ENCODE data around the gene REXO5. TPM values are rescaled to one million over a fixed set of nuclear protein-coding genes. Genes with fewer than 3 reads are reported as not detected.

The REXO5 gene
- total and polyA plus RNA-seq, 8 donors, result 4.7 to 31.7 (median 7.2) TPM

- intact Hi-C loops (cut with DNase I; ENCODE audit: low total_unique reads), result no loop called here
- H3K36me3 ChIP-seq, result peaks cover 3 to 50% (median 40%) of the 10 kb centered on the region in 4 donors
- H3K4me1 ChIP-seq, result peaks cover 0 to 12% (median 0%) of the 10 kb centered on the region in 4 donors
- peak; percentile 32 to 34 for DNase-seq
- H3K9me3 ChIP-seq, result no peaks in the 10 kb centered on the region
- no peaks in the 10 kb centered on the region for H3K27me3 ChIP-seq
- 16 to 40% (median 28%) methylated on average over 3 of the region's 3 CpGs for WGBS, 5 donors
- H3K4me3 ChIP-seq, result no peak overlapping the region
- TF ChIP-seq EP300 (IDR thresholded peaks at IDR 0.05) (no peak), POLR2A (IDR thresholded peaks at IDR 0.05) (no peak), POLR2AphosphoS5 (IDR thresholded peaks at IDR 0.05) (peak in 1 of 3 donors; percentile 35), CTCF (IDR thresholded peaks at IDR 0.05) (no peak)
- H3K27ac ChIP-seq, result no peak overlapping the region
These were observed 19.8 kb downstream of the REXO5 start for GRCh38 chr16:20826039-20826566.

- Histone ChIP-seq H3K4me3 (no peak overlapping the region), H3K27ac (no peak overlapping the region), H3K36me3 (peaks cover 0 to 47% (median 40%) of the 10 kb centered on the region in 4 donors), H3K9me3 (no peaks in the 10 kb centered on the region), H3K27me3 (no peaks in the 10 kb centered on the region), H3K4me1 (peaks cover 0 to 12% (median 0%) of the 10 kb centered on the region in 4 donors)
- intact Hi-C loops (cut with DNase I; ENCODE audit: low total_unique reads), result no loop called here
- WGBS, 5 donors, result 49 to 88% (median 64%) methylated on average over 1 of the region's 1 CpG
- TF ChIP-seq EP300 (IDR thresholded peaks at IDR 0.05), result no peak
- TF ChIP-seq POLR2A (IDR thresholded peaks at IDR 0.05), result no peak
- TF ChIP-seq POLR2AphosphoS5 (IDR thresholded peaks at IDR 0.05), result no peak
- no peak for TF ChIP-seq CTCF (IDR thresholded peaks at IDR 0.05)
- no peak for DNase-seq
These were observed 23.2 kb downstream of the REXO5 start for GRCh38 chr16:20829536-20829935.

DNA sequence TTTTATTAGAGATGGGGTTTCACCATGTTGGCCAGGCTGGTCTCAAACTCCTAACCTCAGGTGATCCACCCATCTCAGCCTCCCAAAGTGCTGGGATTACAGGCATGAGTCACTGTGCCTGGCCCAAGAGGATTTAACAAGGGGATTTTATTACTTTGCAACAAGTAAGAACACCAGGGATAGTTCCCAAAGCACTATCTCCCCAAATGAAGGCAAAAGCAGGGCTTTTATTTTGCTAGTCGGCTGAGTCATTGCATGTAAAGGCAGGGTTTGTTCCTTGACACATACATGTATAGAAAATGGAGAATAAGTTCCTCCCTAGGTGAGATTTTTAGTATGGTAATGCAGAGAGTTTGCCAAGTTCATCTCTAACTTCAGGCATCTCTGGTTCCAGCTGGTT, 24.0 kb downstream of the REXO5 start:
- Histone ChIP-seq H3K36me3 (peaks cover 3 to 49% (median 44%) of the 10 kb centered on the region in 4 donors), H3K9me3 (no peaks in the 10 kb centered on the region), H3K27me3 (no peaks in the 10 kb centered on the region), H3K4me1 (peaks cover 0 to 11% (median 0%) of the 10 kb centered on the region in 4 donors), H3K4me3 (no peak overlapping the region), H3K27ac (no peak overlapping the region)
- intact Hi-C loops (cut with DNase I; ENCODE audit: low total_unique reads), result no loop called here
- TF ChIP-seq POLR2AphosphoS5 (IDR thresholded peaks at IDR 0.05) (no peak), POLR2A (IDR thresholded peaks at IDR 0.05) (no peak), CTCF (IDR thresholded peaks at IDR 0.05) (no peak), EP300 (IDR thresholded peaks at IDR 0.05) (no peak)
- no peak for DNase-seq
- 80 to 94% (median 85%) methylated on average over 1 of the region's 1 CpG for WGBS, 5 donors

GRCh38 chr16:20833086-20833485, 26.8 kb downstream of the REXO5 start:
- WGBS, 5 donors, result 68 to 88% (median 85%) methylated on average over 2 of the region's 2 CpGs
- Histone ChIP-seq H3K36me3 (peaks cover 3 to 61% (median 52%) of the 10 kb centered on the region in 4 donors), H3K4me3 (no peak overlapping the region), H3K4me1 (no peaks in the 10 kb centered on the region), H3K27me3 (no peaks in the 10 kb centered on the region), H3K9me3 (peaks cover 0 to 4% (median 0%) of the 10 kb centered on the region in 4 donors), H3K27ac (no peak overlapping the region)
- DNase-seq, result no peak
- intact Hi-C loops (cut with DNase I; ENCODE audit: low total_unique reads), result no loop called here
- TF ChIP-seq POLR2A (IDR thresholded peaks at IDR 0.05) (no peak), CTCF (IDR thresholded peaks at IDR 0.05) (no peak), EP300 (IDR thresholded peaks at IDR 0.05) (no peak), POLR2AphosphoS5 (IDR thresholded peaks at IDR 0.05) (no peak)

All from stomach (tissue), 9 donors.